Endothelial cell of umbilical vein (primary cell): Measurements from ENCODE around the gene LARP7. TPM values are rescaled to one million over a fixed set of nuclear protein-coding genes. Genes with fewer than 3 reads are reported as not detected.

Experiments used
- BruUV-seq: library from RNA; stranded (reverse); fragments of 400-500 nt; replicated peaks from 2 replicates; lab custom pipeline; 2021; lab: Mats Ljungman, UMichigan
- CTCF ChIA-PET: fragments of 300-600, 350-600 bp; sonication (Branson Sonifier 250); formaldehyde crosslinking; loops from one replicate; lab custom pipeline; 2021; ENCODE audit warnings: antibody characterized with exemption, inconsistent platforms; lab: Charles Lee
- POLR2A ChIA-PET: fragments of 300-600, 350-600 bp; sonication (Branson Sonifier 250); formaldehyde crosslinking; loops from one replicate; lab custom pipeline; 2021; ENCODE audit warnings: antibody characterized with exemption, inconsistent platforms; lab: Charles Lee
- DNase-seq: peaks from one replicate; pipeline ENCODE4 v3.0.0-alpha.2; 2011; ENCODE audit warnings: low read depth, low spot score
- FAIRE-seq: peaks from 2 replicates; lab custom pipeline; 2011; peaks lifted over from hg19 to GRCh38; lab: Jason Lieb, UNC
- H2AFZ ChIP-seq: 2 replicates; pipeline ENCODE4 v1.6.0; 2012; ENCODE audit warnings: low read depth, low read length, control low read depth, inconsistent platforms
- H3K27ac ChIP-seq: 2 replicates; pipeline ENCODE4 v1.5.1; 2011; ENCODE audit warnings: low read depth, mild to moderate bottlenecking, control low read depth, low read length, moderate library complexity; ENCODE audit not compliant: insufficient read depth
- H3K27me3 ChIP-seq, 2 experiments: 2 replicates each; pipeline versions ENCODE4 v1.6.0 to v1.6.1; 2011; ENCODE audit warnings: low read length in 2 of 2, mixed read lengths in 1 of 2; ENCODE audit not compliant: control insufficient read depth in 2 of 2, insufficient read depth in 2 of 2
- H3K36me3 ChIP-seq, 2 experiments: 2 replicates in 1 of 2; 3 replicates in 1 of 2; pipeline ENCODE4 v1.5.1; 2011; ENCODE audit warnings: low read length in 2 of 2, mild to moderate bottlenecking in 1 of 2, moderate library complexity in 1 of 2; ENCODE audit not compliant: control insufficient read depth in 2 of 2, insufficient read depth in 2 of 2; ENCODE audit errors: extremely low read depth in 1 of 2
- H3K4me1 ChIP-seq: 3 replicates; pipeline ENCODE4 v1.5.1; 2011; ENCODE audit warnings: mild to moderate bottlenecking, low read length; ENCODE audit not compliant: control insufficient read depth, insufficient read depth; ENCODE audit errors: extremely low read depth
- H3K4me2 ChIP-seq: 2 replicates; pipeline ENCODE4 v1.6.1; 2011; ENCODE audit warnings: low read length, control low read depth, mixed read lengths; ENCODE audit not compliant: insufficient read depth
- H3K4me3 ChIP-seq, 3 experiments: fragments of 200-600 bp in 1 of 3; sonication (generic), shearing (Covaris generic) in 1 of 3; replicated peaks in 1 of 3; 2 replicates each; pipeline ENCODE4 v1.5.1; 2011 to 2016; ENCODE audit warnings: control low read depth in 3 of 3, low read length in 3 of 3, mild to moderate bottlenecking in 2 of 3, inconsistent platforms in 1 of 3, low read depth in 1 of 3, moderate library complexity in 1 of 3; ENCODE audit not compliant: insufficient read depth in 1 of 3
- H3K79me2 ChIP-seq: 2 replicates; pipeline ENCODE4 v1.6.0; 2012; ENCODE audit warnings: low read length, inconsistent platforms; ENCODE audit not compliant: control insufficient read depth, insufficient read depth
- H3K9ac ChIP-seq: replicated peaks from 2 replicates; pipeline ENCODE3; 2011; ENCODE audit warnings: low read length, control low read depth; ENCODE audit not compliant: insufficient read depth; ENCODE audit errors: extremely low read depth
- H3K9me1 ChIP-seq: replicated peaks from 3 replicates; pipeline ENCODE4 v1.6.0; 2011; ENCODE audit warnings: mild to moderate bottlenecking, low read length; ENCODE audit not compliant: control insufficient read depth, insufficient read depth; ENCODE audit errors: extremely low read depth
- H3K9me3 ChIP-seq: replicated peaks from 2 replicates; pipeline ENCODE4 v1.5.1; 2012; ENCODE audit warnings: low read length, inconsistent platforms; ENCODE audit not compliant: control insufficient read depth, insufficient read depth
- H4K20me1 ChIP-seq: replicated peaks from 2 replicates; pipeline ENCODE3; 2011; ENCODE audit warnings: mild to moderate bottlenecking, low read length; ENCODE audit not compliant: control insufficient read depth, insufficient read depth; ENCODE audit errors: extremely low read depth
- EZH2 ChIP-seq: IDR thresholded peaks from 2 replicates; pipeline ENCODE4 v1.6.1; 2012; ENCODE audit warnings: borderline replicate concordance, low read depth, mild to moderate bottlenecking, moderate library complexity, low read length, inconsistent platforms; ENCODE audit not compliant: severe bottlenecking
- FOS ChIP-seq: IDR thresholded peaks from 2 replicates; pipeline ENCODE4 v1.6.1; 2011; ENCODE audit warnings: mild to moderate bottlenecking, low read length, moderate library complexity, borderline replicate concordance; ENCODE audit not compliant: insufficient read depth
- GATA2 ChIP-seq: IDR thresholded peaks from 2 replicates; pipeline ENCODE4 v1.7.0; 2011; ENCODE audit warnings: low read depth, mild to moderate bottlenecking, moderate library complexity, mixed read lengths, low read length; ENCODE audit not compliant: insufficient read length, insufficient read depth
- JUN ChIP-seq: IDR thresholded peaks from 2 replicates; pipeline ENCODE4 v1.6.1; 2011; ENCODE audit warnings: borderline replicate concordance, low read depth; ENCODE audit not compliant: insufficient read length, insufficient read depth
- MYC ChIP-seq: IDR thresholded peaks from one replicate; pipeline ENCODE4 v1.6.1; 2011; ENCODE audit warnings: mild to moderate bottlenecking, low read depth, low read length
- POLR2A ChIP-seq: IDR thresholded peaks from 2 replicates; pipeline ENCODE4 v1.6.1; 2012; ENCODE audit warnings: low read depth, mild to moderate bottlenecking, control low read depth, low read length
- POLR2AphosphoS5 ChIP-seq: IDR thresholded peaks from 2 replicates; pipeline ENCODE4 v1.6.1; 2012; ENCODE audit warnings: low read depth, mild to moderate bottlenecking, control low read depth, low read length, moderate library complexity; ENCODE audit not compliant: insufficient read depth
- dilution Hi-C: fragments of 300-500 bp; cut with MboI; formaldehyde crosslinking; loops from one replicate; pipeline ENCODE4 v1.15.0; 2019; ENCODE audit warnings: low sequenced_read_pairs; ENCODE audit not compliant: extremely low pct_ligation_motif_present
- intact Hi-C: fragments of 100-400 bp; cut with micrococcal nuclease; formaldehyde crosslinking; loops from one replicate; pipeline ENCODE4 v1.10.0; 2022
- polyA plus RNA-seq, 4 experiments: library from polyadenylated mRNA; depleted of rRNA in 3 of 4; stranded (reverse) in 3 of 4; unstranded in 1 of 4; fragments of >200 nt; gene quantifications; 2 replicates each; pipeline versions ENCODE4 v1.2.1 to v1.2.3, GENCODE V29; 2011 to 2012; ENCODE audit warnings: missing spikeins in 1 of 4
- total RNA-seq: library from RNA; stranded (reverse); gene quantifications from 2 replicates; pipeline ENCODE4 v1.2.3, GENCODE V29; 2021
- TF ChIP-seq, protein P1 (sequence below): IDR thresholded peaks from 2 replicates; pipeline ENCODE4 v1.6.1; 2011; ENCODE audit not compliant: insufficient read depth, insufficient read length
- TF ChIP-seq, protein P2 (sequence below), 2 donors: IDR thresholded peaks; 1 replicate in 1 of 2; 2 replicates in 1 of 2; pipeline ENCODE4 v1.5.1; 2011; ENCODE audit warnings: low read length in 2 of 2, mild to moderate bottlenecking in 2 of 2, moderate library complexity in 2 of 2, control low read depth in 1 of 2, inconsistent platforms in 1 of 2, low read depth in 1 of 2; ENCODE audit not compliant: insufficient read depth in 1 of 2; ENCODE audit errors: extremely low read depth in 1 of 2

Gene LARP7
- total and polyA plus RNA-seq, 2 donors (not counting 3 experiments of a cell fraction or from before 2014, with no cell fraction given) = 6.9 to 35.1 TPM

DNA sequence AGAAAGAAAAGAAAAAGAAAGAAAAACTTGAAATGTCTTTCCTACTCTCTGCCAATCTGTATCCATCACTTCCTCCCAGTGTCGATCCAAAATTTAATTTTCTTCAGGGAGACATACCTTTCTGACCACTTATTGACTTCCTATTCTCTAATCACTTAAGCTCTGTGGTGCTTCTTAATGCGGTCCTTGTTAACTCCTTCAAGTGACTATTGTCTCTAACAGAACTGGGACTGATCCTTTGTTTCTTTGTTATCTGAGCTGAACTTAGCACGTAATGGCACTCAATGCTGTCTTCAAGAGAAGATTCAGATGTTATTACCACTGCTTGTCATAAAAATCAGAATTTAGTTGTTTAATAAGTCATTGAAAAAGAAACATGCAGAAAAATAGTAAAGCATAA is 31.2 kb downstream of the LARP7 start:
- TF ChIP-seq MYC = no peak
- TF ChIP-seq GATA2 = no peak
- TF ChIP-seq JUN = no peak
- TF ChIP-seq, protein P1, sequence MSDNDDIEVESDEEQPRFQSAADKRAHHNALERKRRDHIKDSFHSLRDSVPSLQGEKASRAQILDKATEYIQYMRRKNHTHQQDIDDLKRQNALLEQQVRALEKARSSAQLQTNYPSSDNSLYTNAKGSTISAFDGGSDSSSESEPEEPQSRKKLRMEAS = no peak
- TF ChIP-seq POLR2AphosphoS5 = no peak
- TF ChIP-seq, protein P2, sequence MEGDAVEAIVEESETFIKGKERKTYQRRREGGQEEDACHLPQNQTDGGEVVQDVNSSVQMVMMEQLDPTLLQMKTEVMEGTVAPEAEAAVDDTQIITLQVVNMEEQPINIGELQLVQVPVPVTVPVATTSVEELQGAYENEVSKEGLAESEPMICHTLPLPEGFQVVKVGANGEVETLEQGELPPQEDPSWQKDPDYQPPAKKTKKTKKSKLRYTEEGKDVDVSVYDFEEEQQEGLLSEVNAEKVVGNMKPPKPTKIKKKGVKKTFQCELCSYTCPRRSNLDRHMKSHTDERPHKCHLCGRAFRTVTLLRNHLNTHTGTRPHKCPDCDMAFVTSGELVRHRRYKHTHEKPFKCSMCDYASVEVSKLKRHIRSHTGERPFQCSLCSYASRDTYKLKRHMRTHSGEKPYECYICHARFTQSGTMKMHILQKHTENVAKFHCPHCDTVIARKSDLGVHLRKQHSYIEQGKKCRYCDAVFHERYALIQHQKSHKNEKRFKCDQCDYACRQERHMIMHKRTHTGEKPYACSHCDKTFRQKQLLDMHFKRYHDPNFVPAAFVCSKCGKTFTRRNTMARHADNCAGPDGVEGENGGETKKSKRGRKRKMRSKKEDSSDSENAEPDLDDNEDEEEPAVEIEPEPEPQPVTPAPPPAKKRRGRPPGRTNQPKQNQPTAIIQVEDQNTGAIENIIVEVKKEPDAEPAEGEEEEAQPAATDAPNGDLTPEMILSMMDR (IDR thresholded peaks at IDR 0.05; ENCODE audit: extremely low read depth in 1 of 2, insufficient read depth in 1 of 2, low read depth in 1 of 2, low read length in 2 of 2) = no peak
- no peak for TF ChIP-seq FOS
- no peak for TF ChIP-seq EZH2
- no peak for TF ChIP-seq POLR2A
- no TSS peak for BruUV-seq
- CTCF ChIA-PET = interaction anchor here (0.5 kb wide), 1 partner anchor 206 kb away, joined by 3 read pairs; no protein-coding TSS in a partner anchor

More for the DNA sequence above, 31.2 kb downstream of the LARP7 start:
- H3K4me2 ChIP-seq = no peak overlapping the region
- no peak for DNase-seq
- no peak overlapping the region for H3K27ac ChIP-seq
- no peak for FAIRE-seq
- no peak overlapping the region for H2AFZ ChIP-seq
- H3K9me1 ChIP-seq = no peaks in the 10 kb centered on the region
- dilution Hi-C loops (no loop called here), intact Hi-C loops (no loop called here)
- no peaks in the 10 kb centered on the region for H3K27me3 ChIP-seq
- H4K20me1 ChIP-seq = no peaks in the 10 kb centered on the region
- no peak overlapping the region for H3K9ac ChIP-seq
- no peaks in the 10 kb centered on the region for H3K9me3 ChIP-seq
- H3K4me1 ChIP-seq = no peaks in the 10 kb centered on the region
- H3K4me3 ChIP-seq = no peak overlapping the region
- POLR2A ChIA-PET = no interaction called here
- no peaks in the 10 kb centered on the region for H3K36me3 ChIP-seq
- no peaks in the 10 kb centered on the region for H3K79me2 ChIP-seq
